Right atrium auricular region (tissue), 2 donors: ENCODE data around the gene THY1. TPM values are rescaled to one million over a fixed set of nuclear protein-coding genes. Genes with fewer than 3 reads are reported as not detected.

ENCODE experiments used
- DNase-seq: peaks from one replicate; pipeline ENCODE4 v3.0.0-alpha.2; 2019; ENCODE audit warnings: low spot score
- H3K27ac ChIP-seq, 2 donors: fragments of 200-600 bp; sonication (generic); 1 replicate in 1 of 2; 2 replicates in 1 of 2; pipeline ENCODE4 v1.5.1; 2016 to 2019
- H3K27me3 ChIP-seq, 2 donors: fragments of 200-600 bp; sonication (generic); one replicate each; pipeline versions ENCODE4 v1.5.1 to v1.6.0; 2017 to 2019
- H3K36me3 ChIP-seq: fragments of 200-600 bp; sonication (generic); one replicate; pipeline ENCODE4 v1.5.1; 2016
- H3K4me1 ChIP-seq, 2 donors: fragments of 200-600 bp; sonication (generic); one replicate each; pipeline versions ENCODE4 v1.5.1 to v1.6.0; 2017 to 2019
- H3K4me3 ChIP-seq, 2 donors: fragments of 200-600 bp; sonication (generic); 1 replicate in 1 of 2; 2 replicates in 1 of 2; pipeline ENCODE4 v1.5.1; 2017 to 2019; ENCODE audit warnings: mild to moderate bottlenecking in 1 of 2, moderate library complexity in 1 of 2
- H3K9me3 ChIP-seq, 2 donors: fragments of 200-600 bp; sonication (generic); one replicate each; pipeline ENCODE4 v1.5.1; 2019
- CTCF ChIP-seq, 2 donors: fragments of 200-600 bp; sonication (generic); IDR thresholded peaks; one replicate each; pipeline ENCODE4 v1.5.1; 2019; ENCODE audit warnings: antibody characterized with exemption in 2 of 2
- total RNA-seq, 2 donors: library from RNA; depleted of rRNA; stranded (reverse); fragments of >200 nt; gene quantifications; one replicate each; pipeline ENCODE4 v1.1.0, GENCODE V29; 2016

THY1 gene
- total RNA-seq, 2 donors from 2014 or later: 2.0 to 7.2 TPM

- no peaks in the 10 kb centered on the region for H3K36me3 ChIP-seq
- no peak for DNase-seq
- no peaks in the 10 kb centered on the region for H3K4me1 ChIP-seq
- H3K27ac ChIP-seq: no peak overlapping the region
- H3K27me3 ChIP-seq: no peaks in the 10 kb centered on the region
- H3K4me3 ChIP-seq: no peak overlapping the region
- TF ChIP-seq CTCF (IDR thresholded peaks at IDR 0.05): no peak
- no peaks in the 10 kb centered on the region for H3K9me3 ChIP-seq
Observed at GRCh38 chr11:119453881-119454280, 30.9 kb upstream of the THY1 start.

GRCh38 chr11:119450590-119451326 lies 27.8 kb upstream of the THY1 start:
- Histone ChIP-seq H3K4me3 (no peak overlapping the region), H3K9me3 (no peaks in the 10 kb centered on the region), H3K27me3 (no peaks in the 10 kb centered on the region), H3K27ac (no peak overlapping the region), H3K36me3 (no peaks in the 10 kb centered on the region), H3K4me1 (no peaks in the 10 kb centered on the region)
- TF ChIP-seq CTCF (IDR thresholded peaks at IDR 0.05): no peak
- no peak for DNase-seq

- Histone ChIP-seq H3K9me3 (no peaks in the 10 kb centered on the region), H3K27ac (no peak overlapping the region), H3K4me3 (no peak overlapping the region), H3K36me3 (no peaks in the 10 kb centered on the region), H3K4me1 (no peaks in the 10 kb centered on the region), H3K27me3 (no peaks in the 10 kb centered on the region)
- no peak for DNase-seq
- no peak for TF ChIP-seq CTCF (IDR thresholded peaks at IDR 0.05)
Observed at GRCh38 chr11:119449498-119449897, 26.5 kb upstream of the THY1 start.

- no peak overlapping the region for H3K27ac ChIP-seq
- H3K9me3 ChIP-seq: no peaks in the 10 kb centered on the region
- H3K36me3 ChIP-seq: no peaks in the 10 kb centered on the region
- DNase-seq: no peak
- H3K4me3 ChIP-seq: no peak overlapping the region
- H3K27me3 ChIP-seq: no peaks in the 10 kb centered on the region
- no peaks in the 10 kb centered on the region for H3K4me1 ChIP-seq
- TF ChIP-seq CTCF (IDR thresholded peaks at IDR 0.05): no peak
Observed at GRCh38 chr11:119448380-119448779, 25.4 kb upstream of the THY1 start.

- Histone ChIP-seq H3K27ac (no peak overlapping the region), H3K27me3 (no peaks in the 10 kb centered on the region), H3K4me1 (no peaks in the 10 kb centered on the region), H3K36me3 (no peaks in the 10 kb centered on the region), H3K9me3 (no peaks in the 10 kb centered on the region), H3K4me3 (no peak overlapping the region)
- TF ChIP-seq CTCF (IDR thresholded peaks at IDR 0.05): no peak
- no peak for DNase-seq
Observed at GRCh38 chr11:119447664-119448242, 24.8 kb upstream of the THY1 start.
